ENCODE results near the gene SUPT16H. TPM values are rescaled to one million over a fixed set of nuclear protein-coding genes. Genes with fewer than 3 reads are reported as not detected.
"Not testable (repeated sequence)": the region's sequence is repeated elsewhere in the genome, so short reads cannot be mapped to it uniquely, and the experiment has no call there.

The SUPT16H gene
- total RNA-seq, 2 donors from 2014 or later, result 141 to 155 TPM

DNA sequence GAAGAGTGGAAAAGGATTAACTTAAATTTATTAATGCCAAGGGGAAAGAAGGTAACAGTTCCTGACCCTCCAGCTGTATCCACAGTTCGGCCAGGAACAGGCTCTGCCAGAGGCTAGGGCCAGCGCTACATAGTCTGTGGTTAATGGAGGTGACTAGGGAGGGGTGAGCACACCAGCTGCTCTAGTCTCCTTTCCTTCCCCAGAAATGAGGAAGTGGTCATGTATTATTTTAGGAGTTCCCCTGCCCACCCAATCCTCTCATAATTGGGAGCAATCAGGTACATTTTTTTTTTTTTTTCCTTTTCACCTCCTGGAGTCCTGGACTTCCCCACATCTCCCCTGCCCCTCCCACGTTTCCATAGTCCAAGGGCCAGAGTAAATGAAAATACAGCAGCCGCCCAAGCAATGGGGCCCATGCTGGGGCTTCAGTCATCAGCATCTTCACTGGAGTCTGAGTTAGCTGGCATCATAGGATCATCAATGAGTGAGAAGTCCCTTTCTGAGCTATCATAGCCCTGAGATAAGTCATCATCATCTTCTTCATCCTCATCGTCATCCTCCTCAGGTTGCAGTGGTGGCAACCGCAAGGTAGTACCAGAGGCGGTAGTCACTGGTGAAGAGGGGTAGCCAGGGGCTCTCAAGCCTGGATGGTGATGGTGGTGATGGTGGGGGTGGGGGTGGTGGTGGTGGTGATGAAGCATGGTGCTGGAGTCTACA is 1.5 kb upstream of the SUPT16H start:
- peak overlapping the region; percentile 99 for H3K27ac Mint-ChIP-seq
- peak; percentile 3 to 13 for DNase-seq
- peaks cover 30% of the 10 kb centered on the region for H3K4me1 Mint-ChIP-seq (ENCODE audit: low read depth)
- H3K9me3 Mint-ChIP-seq, result no peaks in the 10 kb centered on the region
- H3K36me3 Mint-ChIP-seq (ENCODE audit: insufficient read depth in 2 of 2), result peaks cover 12 to 26% of the 10 kb centered on the region in 2 donors
- no peak for ATAC-seq (replicated peaks in 1 of 2)
- no peaks in the 10 kb centered on the region for H3K27me3 Mint-ChIP-seq (ENCODE audit: low read depth)
- H3K4me3 Mint-ChIP-seq, result peak overlapping the region; percentile 97 to 99

- H3K27me3 Mint-ChIP-seq (ENCODE audit: low read depth), result no peaks in the 10 kb centered on the region
- peaks cover 12 to 26% of the 10 kb centered on the region in 2 donors for H3K36me3 Mint-ChIP-seq (ENCODE audit: insufficient read depth in 2 of 2)
These were observed 654 bp upstream of the SUPT16H start for GRCh38 chr14:21384494-21384851.

GRCh38 chr14:21382886-21383847 is 652 bp downstream of the SUPT16H start:
- Mint-ChIP-seq H3K27ac (peak overlapping the region; percentile 99), H3K36me3 (ENCODE audit: insufficient read depth in 2 of 2) (peaks cover 12 to 27% of the 10 kb centered on the region in 2 donors), H3K9me3 (no peaks in the 10 kb centered on the region), H3K4me3 (peak overlapping the region; percentile 97 to 99), H3K27me3 (ENCODE audit: low read depth) (no peaks in the 10 kb centered on the region), H3K4me1 (ENCODE audit: low read depth) (peaks cover 45% of the 10 kb centered on the region)
- ATAC-seq (replicated peaks in 1 of 2) (peak; percentile 48 to 56), DNase-seq (peak; percentile 64)

More at GRCh38 chr14:21384494-21384851, 654 bp upstream of the SUPT16H start:
- peaks cover 36% of the 10 kb centered on the region for H3K4me1 Mint-ChIP-seq (ENCODE audit: low read depth)
- H3K4me3 Mint-ChIP-seq, result peak overlapping the region; percentile 97 to 99
- H3K27ac Mint-ChIP-seq, result peak overlapping the region; percentile 99
- ATAC-seq (replicated peaks in 1 of 2) (peak; percentile 58 to 59), DNase-seq (peak in 1 of 2 donors; percentile 53)
- no peaks in the 10 kb centered on the region for H3K9me3 Mint-ChIP-seq

DNA sequence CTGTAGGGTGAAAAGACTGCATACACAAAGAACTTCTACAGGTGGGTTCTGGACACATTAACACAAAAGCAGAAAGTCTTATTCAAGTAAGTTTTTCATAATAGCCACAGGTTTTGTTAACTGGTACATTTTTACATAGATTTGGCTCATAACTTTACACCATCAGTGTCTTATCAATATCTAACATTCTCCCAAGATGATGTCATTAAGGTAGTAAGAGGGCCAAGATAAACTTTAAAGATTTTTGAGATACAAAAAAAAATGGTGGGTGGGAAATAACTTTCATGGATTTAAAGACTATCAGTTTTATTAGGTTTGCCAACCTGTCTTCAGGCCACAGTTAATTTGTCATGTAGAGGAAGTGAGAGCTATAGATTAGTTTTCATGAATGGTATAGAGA is 1.7 kb downstream of the SUPT16H start:
- Mint-ChIP-seq H3K4me1 (ENCODE audit: low read depth) (peaks cover 52% of the 10 kb centered on the region), H3K4me3 (peak overlapping the region; percentile 97 to 99), H3K9me3 (no peaks in the 10 kb centered on the region), H3K36me3 (ENCODE audit: insufficient read depth in 2 of 2) (peaks cover 12 to 30% of the 10 kb centered on the region in 2 donors), H3K27me3 (ENCODE audit: low read depth) (no peaks in the 10 kb centered on the region), H3K27ac (peak overlapping the region; percentile 99)
- ATAC-seq (replicated peaks in 1 of 2) (no peak), DNase-seq (no peak)

GRCh38 chr14:21379338-21379737 is 4.5 kb downstream of the SUPT16H start:
- Mint-ChIP-seq H3K27ac (peak overlapping the region; percentile 38), H3K9me3 (no peaks in the 10 kb centered on the region), H3K4me3 (no peak overlapping the region), H3K4me1 (ENCODE audit: low read depth) (peaks cover 45% of the 10 kb centered on the region), H3K36me3 (ENCODE audit: insufficient read depth in 2 of 2) (peaks cover 14 to 36% of the 10 kb centered on the region in 2 donors), H3K27me3 (ENCODE audit: low read depth) (no peaks in the 10 kb centered on the region)
- no peak for DNase-seq
- no peak for ATAC-seq (replicated peaks in 1 of 2)

GRCh38 chr14:21373980-21374379 is 9.8 kb downstream of the SUPT16H start:
- H3K4me3 Mint-ChIP-seq, result no peak overlapping the region
- DNase-seq, result no peak
- no peaks in the 10 kb centered on the region for H3K27me3 Mint-ChIP-seq (ENCODE audit: low read depth)
- peaks cover 10 to 38% of the 10 kb centered on the region in 2 donors for H3K36me3 Mint-ChIP-seq (ENCODE audit: insufficient read depth in 2 of 2)
- H3K27ac Mint-ChIP-seq, result no peak overlapping the region
- no peaks in the 10 kb centered on the region for H3K9me3 Mint-ChIP-seq
- no peak for ATAC-seq (replicated peaks in 1 of 2)
- peaks cover 16% of the 10 kb centered on the region for H3K4me1 Mint-ChIP-seq (ENCODE audit: low read depth)

- peaks cover 10 to 37% of the 10 kb centered on the region in 2 donors for H3K36me3 Mint-ChIP-seq (ENCODE audit: insufficient read depth in 2 of 2)
- not testable (repeated sequence) for H3K4me3 Mint-ChIP-seq; H3K9me3 Mint-ChIP-seq; ATAC-seq (replicated peaks in 1 of 2); H3K27ac Mint-ChIP-seq; H3K27me3 Mint-ChIP-seq (ENCODE audit: low read depth); H3K4me1 Mint-ChIP-seq (ENCODE audit: low read depth); DNase-seq
These were observed 11.0 kb downstream of the SUPT16H start for GRCh38 chr14:21372814-21373213.

- Mint-ChIP-seq H3K27ac (no peak overlapping the region), H3K27me3 (ENCODE audit: low read depth) (no peaks in the 10 kb centered on the region), H3K4me3 (no peak overlapping the region), H3K4me1 (ENCODE audit: low read depth) (peaks cover 7% of the 10 kb centered on the region), H3K36me3 (ENCODE audit: insufficient read depth in 2 of 2) (peaks cover 10 to 40% of the 10 kb centered on the region in 2 donors), H3K9me3 (no peaks in the 10 kb centered on the region)
- DNase-seq (no peak), ATAC-seq (replicated peaks in 1 of 2) (no peak)
These were observed 13.7 kb downstream of the SUPT16H start for GRCh38 chr14:21369949-21370679.

- ATAC-seq (replicated peaks in 1 of 2), result no peak
These were observed 16.2 kb downstream of the SUPT16H start for GRCh38 chr14:21367582-21368144.

GRCh38 chr14:21356511-21356910 is 27.3 kb downstream of the SUPT16H start:
- Mint-ChIP-seq H3K36me3 (ENCODE audit: insufficient read depth in 2 of 2) (peaks cover 22 to 69% of the 10 kb centered on the region in 2 donors), H3K4me1 (ENCODE audit: low read depth) (no peaks in the 10 kb centered on the region), H3K27me3 (ENCODE audit: low read depth) (no peaks in the 10 kb centered on the region), H3K9me3 (no peaks in the 10 kb centered on the region), H3K27ac (peak overlapping the region; percentile 82), H3K4me3 (no peak overlapping the region)
- ATAC-seq (replicated peaks in 1 of 2) (no peak), DNase-seq (no peak)

More at GRCh38 chr14:21367582-21368144, 16.2 kb downstream of the SUPT16H start:
- Mint-ChIP-seq H3K36me3 (ENCODE audit: insufficient read depth in 2 of 2) (peaks cover 11 to 51% of the 10 kb centered on the region in 2 donors), H3K27me3 (ENCODE audit: low read depth) (no peaks in the 10 kb centered on the region), H3K9me3 (no peaks in the 10 kb centered on the region), H3K27ac (peak overlapping the region; percentile 7), H3K4me1 (ENCODE audit: low read depth) (peaks cover 7% of the 10 kb centered on the region), H3K4me3 (no peak overlapping the region)
- no peak for DNase-seq

DNA sequence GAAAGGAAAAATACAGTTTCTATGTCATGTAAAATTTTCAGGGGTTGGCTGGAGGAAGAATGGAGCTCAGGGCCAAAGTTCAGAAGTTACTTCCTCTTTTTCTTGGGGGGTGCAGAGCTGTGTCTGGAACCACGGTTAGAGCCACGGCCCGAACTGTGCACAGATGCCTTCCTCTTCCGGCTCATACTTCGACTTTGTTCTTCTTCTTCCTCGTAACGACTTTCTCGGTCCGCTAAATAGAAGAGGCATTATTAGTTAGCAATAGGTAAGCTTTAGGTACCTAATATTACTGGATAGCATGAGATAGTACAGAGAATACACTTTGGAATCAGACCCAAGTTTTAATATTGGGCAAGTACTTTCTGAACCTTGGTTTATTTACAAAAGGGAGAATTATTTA is 31.2 kb downstream of the SUPT16H start:
- H3K4me3 Mint-ChIP-seq, result no peak overlapping the region
- H3K36me3 Mint-ChIP-seq (ENCODE audit: insufficient read depth in 2 of 2), result peaks cover 17 to 50% of the 10 kb centered on the region in 2 donors
- no peak for ATAC-seq (replicated peaks in 1 of 2)
- no peaks in the 10 kb centered on the region for H3K4me1 Mint-ChIP-seq (ENCODE audit: low read depth)
- no peaks in the 10 kb centered on the region for H3K9me3 Mint-ChIP-seq
- H3K27ac Mint-ChIP-seq, result peak overlapping the region; percentile 62
- H3K27me3 Mint-ChIP-seq (ENCODE audit: low read depth), result no peaks in the 10 kb centered on the region
- DNase-seq, result no peak

DNA sequence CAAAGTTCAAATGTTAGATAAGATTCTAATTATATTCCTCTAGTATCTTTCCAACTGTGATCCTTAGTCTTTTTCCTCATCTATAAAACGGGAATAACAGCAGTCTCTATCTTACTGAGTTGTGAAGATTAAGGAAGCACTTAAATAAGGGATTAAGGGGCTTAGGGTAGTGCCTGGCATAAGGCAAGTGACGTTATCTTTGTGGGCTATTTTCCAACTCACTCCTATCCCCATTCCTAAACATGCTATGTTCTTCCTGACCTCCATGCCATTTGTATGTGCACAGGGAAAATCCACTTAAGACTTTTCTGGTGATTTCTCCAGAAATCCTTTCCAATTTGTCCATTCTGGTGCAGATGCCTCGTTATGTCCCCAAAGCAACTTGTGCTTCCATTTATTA is 33.3 kb downstream of the SUPT16H start:
- Mint-ChIP-seq H3K36me3 (ENCODE audit: insufficient read depth in 2 of 2) (peaks cover 13 to 35% of the 10 kb centered on the region in 2 donors), H3K9me3 (no peaks in the 10 kb centered on the region), H3K4me1 (ENCODE audit: low read depth) (no peaks in the 10 kb centered on the region), H3K27ac (peak overlapping the region; percentile 17), H3K27me3 (ENCODE audit: low read depth) (no peaks in the 10 kb centered on the region), H3K4me3 (no peak overlapping the region)
- no peak for ATAC-seq (replicated peaks in 1 of 2)
- no peak for DNase-seq

All from activated T-cell treated with anti-CD3 and anti-CD28 coated beads, Interleukin-2, amount 50 U/mL, for 72 hours (primary cell).